AG20443 (cell line): ENCODE measurements around the gene ITGAD.
"Not testable (repeated sequence)": the region's sequence is repeated elsewhere in the genome, so short reads cannot be mapped to it uniquely, and the experiment has no call there.

ENCODE experiments used
- DNase-seq: peaks from one replicate; pipeline ENCODE4 v3.0.0; 2012; ENCODE audit warnings: low spot score, mixed read lengths

Gene ITGAD

DNA sequence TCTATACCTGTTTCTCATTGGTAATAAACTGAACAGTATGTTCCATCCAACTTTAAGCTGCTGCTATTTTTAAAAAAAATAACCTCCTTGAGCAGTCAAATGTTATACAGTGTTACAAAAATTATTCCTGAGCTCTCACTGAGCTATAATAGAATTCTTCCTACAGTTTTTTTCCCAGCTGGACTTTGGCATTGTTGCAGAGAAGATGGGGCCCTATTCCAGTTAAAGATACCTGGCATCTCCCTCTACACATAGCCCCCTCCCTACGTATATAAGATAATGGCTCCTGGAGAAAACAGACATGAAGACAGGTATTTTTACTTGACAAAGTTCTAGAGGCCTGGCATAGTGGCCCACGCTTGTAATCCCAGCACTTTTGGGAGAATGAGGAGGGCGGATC lies 36.7 kb downstream of the ITGAD start:
- no peak for DNase-seq

- DNase-seq: no peak
Observed at GRCh38 chr16:31430380-31431052, 37.4 kb downstream of the ITGAD start.

GRCh38 chr16:31435341-31436220 lies 42.4 kb downstream of the ITGAD start:
- DNase-seq: no peak

- DNase-seq: no peak
Observed at GRCh38 chr16:31436221-31437045, 43.3 kb downstream of the ITGAD start.

GRCh38 chr16:31438414-31438813 lies 45.3 kb downstream of the ITGAD start:
- DNase-seq: no peak

GRCh38 chr16:31439023-31439422 lies 45.9 kb downstream of the ITGAD start:
- not testable (repeated sequence) for DNase-seq

- no peak for DNase-seq
Observed at GRCh38 chr16:31439519-31439918, 46.4 kb downstream of the ITGAD start.

- DNase-seq: no peak
Observed at GRCh38 chr16:31440516-31441184, 47.5 kb downstream of the ITGAD start.

GRCh38 chr16:31441956-31442355 lies 48.8 kb downstream of the ITGAD start:
- DNase-seq: no peak

- DNase-seq: not testable (repeated sequence)
Observed at GRCh38 chr16:31445931-31446330, 52.8 kb downstream of the ITGAD start.

- no peak for DNase-seq
Observed at GRCh38 chr16:31451201-31451600, 58.1 kb downstream of the ITGAD start.

- peak; percentile 78 for DNase-seq
Observed at GRCh38 chr16:31451681-31452351, 58.7 kb downstream of the ITGAD start.

DNA sequence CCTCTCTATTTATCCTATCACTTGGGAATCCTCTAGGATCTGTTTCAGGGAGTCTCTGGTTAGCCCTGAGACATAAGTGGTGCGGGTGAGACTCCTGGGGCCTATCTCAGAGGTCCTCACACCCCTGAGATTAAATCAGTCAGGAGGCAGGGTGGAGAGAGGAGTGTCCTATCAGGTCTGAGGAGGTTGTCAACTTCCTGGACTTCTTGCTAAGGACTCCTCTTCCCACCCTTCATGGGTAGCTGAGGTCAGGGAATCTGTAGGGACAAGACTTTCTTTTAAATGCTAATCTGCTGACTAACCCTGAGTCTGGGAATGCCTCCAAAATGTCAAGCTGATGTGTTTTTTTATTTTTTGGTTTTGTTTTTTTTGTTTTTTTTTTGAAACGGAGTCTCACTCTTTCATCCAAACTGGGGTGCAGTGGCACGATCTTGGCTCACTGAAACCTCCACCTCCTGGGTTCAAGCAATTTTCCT lies 59.5 kb downstream of the ITGAD start:
- DNase-seq: peak; percentile 73

GRCh38 chr16:31453255-31454204 lies 60.4 kb downstream of the ITGAD start:
- no peak for DNase-seq

GRCh38 chr16:31455601-31456314 lies 62.6 kb downstream of the ITGAD start:
- no peak for DNase-seq

DNA sequence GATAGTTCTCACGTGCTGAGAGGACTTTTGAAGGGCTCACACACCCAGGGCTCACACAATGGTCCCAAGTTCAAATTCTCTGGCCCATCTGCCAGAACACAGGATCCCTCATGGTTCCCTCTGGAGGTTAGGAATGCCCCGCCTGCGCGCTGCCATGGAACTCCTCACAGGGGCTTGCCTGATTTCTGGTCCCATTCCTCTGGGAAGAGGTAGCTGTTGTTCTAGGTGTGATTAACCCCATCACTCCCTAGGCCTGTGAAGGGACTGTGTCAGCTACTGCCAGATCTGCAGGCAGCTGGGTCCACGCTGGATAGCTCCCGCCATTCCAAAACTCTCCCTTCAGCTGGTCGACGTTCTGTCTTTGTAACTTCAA lies 63.8 kb downstream of the ITGAD start:
- no peak for DNase-seq

DNA sequence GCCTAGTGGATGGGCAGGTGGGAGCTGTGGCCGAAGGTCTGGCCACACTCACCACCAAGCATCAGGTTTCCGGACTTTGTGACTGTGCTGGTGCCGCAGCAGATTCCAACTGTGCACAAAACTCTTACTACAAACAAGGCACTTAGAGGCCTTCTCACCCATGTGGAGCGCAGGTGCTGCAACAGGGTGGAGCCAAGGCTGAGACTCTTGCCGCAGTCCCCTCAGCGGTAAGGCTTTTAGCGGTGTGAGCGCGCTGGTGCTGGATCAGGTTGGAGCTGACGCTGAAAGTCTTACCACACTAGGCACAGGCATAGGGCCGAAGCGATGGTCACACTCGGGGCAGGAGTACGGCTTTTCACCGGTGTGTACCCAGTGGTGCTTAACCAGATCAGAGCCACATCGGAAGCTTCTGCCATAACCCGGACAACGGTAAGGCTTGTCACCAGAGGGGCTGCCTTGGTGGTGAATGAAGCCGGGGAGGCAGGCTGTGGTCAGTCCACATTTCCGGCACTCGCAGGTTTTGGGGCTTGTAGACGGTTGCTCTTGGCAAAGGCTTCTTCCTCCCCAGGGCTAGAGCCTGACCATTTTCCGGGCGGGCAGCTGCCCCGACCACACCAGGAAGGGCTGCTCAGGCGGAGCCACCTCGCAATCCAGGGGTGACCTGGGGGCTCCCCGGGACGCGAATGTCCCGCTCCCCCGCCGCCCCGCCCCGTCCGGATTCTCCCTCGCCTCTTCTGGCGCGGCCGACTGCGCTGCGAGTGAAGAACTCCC lies 65.1 kb downstream of the ITGAD start:
- no peak for DNase-seq

DNA sequence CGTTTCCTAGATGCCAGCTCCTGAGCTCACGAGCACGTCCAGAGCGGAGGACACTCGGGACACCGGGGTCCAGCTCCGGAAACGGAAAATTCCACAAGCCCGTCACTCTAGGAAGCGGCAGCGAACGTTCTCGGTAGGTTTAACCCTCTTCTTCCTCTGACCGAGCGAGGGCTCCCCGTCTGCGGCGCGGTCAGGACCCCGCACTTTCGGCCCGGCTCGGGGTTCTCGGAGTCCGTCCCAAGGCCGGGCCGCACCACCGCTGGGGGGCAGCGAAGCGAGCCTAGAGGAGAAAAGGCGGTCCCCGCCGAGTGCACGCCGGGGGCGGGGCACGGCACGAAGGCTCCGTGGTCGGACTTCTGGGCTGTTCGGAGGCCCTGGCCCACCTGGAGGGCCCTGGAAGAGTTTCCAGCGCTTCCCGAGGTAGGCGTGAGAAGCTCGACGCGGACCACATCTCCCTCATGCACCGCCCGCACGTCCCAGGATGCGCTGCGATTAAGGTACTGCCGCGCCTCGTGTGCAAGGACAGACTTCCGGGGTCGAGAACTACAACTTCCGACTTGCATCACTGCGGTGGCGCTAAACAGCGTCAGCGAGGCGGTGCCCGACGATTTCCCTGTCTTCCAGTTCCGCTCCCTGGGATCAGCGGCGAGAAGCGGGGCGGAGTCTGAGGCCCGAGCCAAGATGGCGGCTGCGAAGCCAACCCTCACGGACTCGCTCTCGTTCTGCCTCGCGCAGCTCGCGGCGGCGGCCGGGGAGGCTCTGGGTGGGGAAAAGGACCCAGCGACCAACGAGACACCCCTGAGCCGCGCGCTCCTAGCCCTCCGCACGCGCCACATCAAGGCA lies 65.9 kb downstream of the ITGAD start, which contains the start of gene ARMC5:
TSS of gene ARMC5 (plus strand) at position 658 of the 843 bp plus-strand sequence. CDS start at position 682, 24 bp downstream.
- DNase-seq: peak; percentile 91
